H1 (cell line): ENCODE data around the gene DIP2B.

Experiments
- EZH2 ChIP-seq: fragments of 200-600 bp; sonication (generic); IDR thresholded peaks from 2 replicates; pipeline ENCODE4 v1.7.1; 2012; ENCODE audit warnings: low read depth, mild to moderate bottlenecking, moderate library complexity, low read length, inconsistent platforms; ENCODE audit not compliant: severe bottlenecking
- JUND ChIP-seq: IDR thresholded peaks from 2 replicates; pipeline ENCODE4 v1.6.1; 2011; ENCODE audit warnings: mild to moderate bottlenecking, improper control_type of control experiment, low read length
- MAFK ChIP-seq: IDR thresholded peaks from 2 replicates; pipeline ENCODE4 v1.6.1; 2012; ENCODE audit warnings: low read depth, mild to moderate bottlenecking, improper control_type of control experiment, low read length
- TAF7 ChIP-seq: optimal IDR thresholded peaks from 2 replicates; pipeline ENCODE3; 2011; ENCODE audit warnings: low read depth, mild to moderate bottlenecking, inconsistent platforms, low read length, moderate library complexity, borderline replicate concordance
- TCF12 ChIP-seq: IDR thresholded peaks from 2 replicates; pipeline ENCODE4 v1.6.1; 2011; ENCODE audit warnings: low read depth, mild to moderate bottlenecking, low read length
- TF ChIP-seq, protein P1 (sequence below), 3 experiments: IDR thresholded peaks; 1 replicate in 2 of 3; 2 replicates in 1 of 3; pipeline versions ENCODE4 v1.5.1 to v1.6.1; 2011; ENCODE audit warnings: low read length in 3 of 3, mild to moderate bottlenecking in 3 of 3, inconsistent platforms in 2 of 3, low read depth in 1 of 3, moderate library complexity in 1 of 3; ENCODE audit not compliant: insufficient read depth in 1 of 3; ENCODE audit errors: control extremely low read depth in 1 of 3

DNA sequence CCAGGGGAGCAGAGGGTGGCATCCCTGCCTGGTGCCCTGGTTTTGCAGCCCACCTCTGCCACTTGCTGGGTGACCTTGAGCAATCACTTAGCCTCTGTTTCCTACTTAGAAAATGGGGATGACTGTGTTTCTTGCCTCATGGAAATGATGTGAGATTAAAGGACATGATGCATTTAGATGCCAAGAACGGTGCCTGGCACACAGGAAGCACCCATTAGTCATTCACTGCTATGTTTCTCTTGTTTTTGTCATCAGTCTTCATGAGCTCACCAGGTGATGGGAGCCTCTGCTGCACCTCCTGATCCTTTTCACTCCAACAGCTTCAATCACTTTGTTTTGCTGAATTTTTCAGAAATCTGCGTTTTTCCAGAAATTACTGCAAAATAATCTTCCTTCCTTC, 235.5 kb downstream of the DIP2B start:
- TF ChIP-seq, protein P1, sequence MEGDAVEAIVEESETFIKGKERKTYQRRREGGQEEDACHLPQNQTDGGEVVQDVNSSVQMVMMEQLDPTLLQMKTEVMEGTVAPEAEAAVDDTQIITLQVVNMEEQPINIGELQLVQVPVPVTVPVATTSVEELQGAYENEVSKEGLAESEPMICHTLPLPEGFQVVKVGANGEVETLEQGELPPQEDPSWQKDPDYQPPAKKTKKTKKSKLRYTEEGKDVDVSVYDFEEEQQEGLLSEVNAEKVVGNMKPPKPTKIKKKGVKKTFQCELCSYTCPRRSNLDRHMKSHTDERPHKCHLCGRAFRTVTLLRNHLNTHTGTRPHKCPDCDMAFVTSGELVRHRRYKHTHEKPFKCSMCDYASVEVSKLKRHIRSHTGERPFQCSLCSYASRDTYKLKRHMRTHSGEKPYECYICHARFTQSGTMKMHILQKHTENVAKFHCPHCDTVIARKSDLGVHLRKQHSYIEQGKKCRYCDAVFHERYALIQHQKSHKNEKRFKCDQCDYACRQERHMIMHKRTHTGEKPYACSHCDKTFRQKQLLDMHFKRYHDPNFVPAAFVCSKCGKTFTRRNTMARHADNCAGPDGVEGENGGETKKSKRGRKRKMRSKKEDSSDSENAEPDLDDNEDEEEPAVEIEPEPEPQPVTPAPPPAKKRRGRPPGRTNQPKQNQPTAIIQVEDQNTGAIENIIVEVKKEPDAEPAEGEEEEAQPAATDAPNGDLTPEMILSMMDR (IDR thresholded peaks at IDR 0.05; ENCODE audit: control extremely low read depth in 1 of 3, insufficient read depth in 1 of 3, low read depth in 1 of 3, low read length in 3 of 3), result no peak
- TF ChIP-seq TAF7 (no peak), TCF12 (no peak), EZH2 (no peak), JUND (no peak), MAFK (no peak)
